Upper lobe of right lung (tissue), 1 donor: ENCODE measurements around the gene DQX1. TPM values are rescaled to one million over a fixed set of nuclear protein-coding genes. Genes with fewer than 3 reads are reported as not detected.

Experiments
- ATAC-seq: fragments of 200-7000 bp; cut with Tn5 transposase; one replicate; pipeline ENCODE4 v1.9.1; 2020; ENCODE audit warnings: mild to moderate bottlenecking, moderate library complexity
- DNase-seq: peaks from one replicate; pipeline ENCODE4 v3.0.0-alpha.2; 2020
- H3K27ac ChIP-seq: fragments of 200-600 bp; one replicate; pipeline ENCODE4 v1.8.0; 2022
- H3K27me3 ChIP-seq: fragments of 200-600 bp; one replicate; pipeline ENCODE4 v1.8.0; 2022; ENCODE audit warnings: mild to moderate bottlenecking
- H3K36me3 ChIP-seq: fragments of 200-600 bp; one replicate; pipeline ENCODE4 v1.8.0; 2022
- H3K4me1 ChIP-seq: fragments of 200-600 bp; one replicate; pipeline ENCODE4 v1.8.0; 2022
- H3K4me3 ChIP-seq: fragments of 200-600 bp; one replicate; pipeline ENCODE4 v1.8.0; 2022; ENCODE audit warnings: mild to moderate bottlenecking
- H3K9me3 ChIP-seq: fragments of 200-600 bp; one replicate; pipeline ENCODE4 v1.8.0; 2022
- CTCF ChIP-seq: fragments of 200-600 bp; IDR thresholded peaks from one replicate; pipeline ENCODE4 v1.8.0; 2022; ENCODE audit warnings: antibody characterized with exemption
- intact Hi-C: fragments of 100-400 bp; cut with DNase I; formaldehyde crosslinking; loops from one replicate; pipeline ENCODE4 v1.11.0; 2022
- total RNA-seq: library from RNA; stranded (reverse); fragmentation: NEBNext Ultra II Directional; extraction: Animal tissue kit (Norgen Biotek cat#: 25700); gene quantifications from one replicate; pipeline ENCODE4 v1.2.1, GENCODE V29; 2021
- donor health status: DM: no; HTN: yes; CAD: no; lungs with severe emphysema.

DQX1 gene
- total RNA-seq, 1 donor from 2014 or later = not detected

DNA sequence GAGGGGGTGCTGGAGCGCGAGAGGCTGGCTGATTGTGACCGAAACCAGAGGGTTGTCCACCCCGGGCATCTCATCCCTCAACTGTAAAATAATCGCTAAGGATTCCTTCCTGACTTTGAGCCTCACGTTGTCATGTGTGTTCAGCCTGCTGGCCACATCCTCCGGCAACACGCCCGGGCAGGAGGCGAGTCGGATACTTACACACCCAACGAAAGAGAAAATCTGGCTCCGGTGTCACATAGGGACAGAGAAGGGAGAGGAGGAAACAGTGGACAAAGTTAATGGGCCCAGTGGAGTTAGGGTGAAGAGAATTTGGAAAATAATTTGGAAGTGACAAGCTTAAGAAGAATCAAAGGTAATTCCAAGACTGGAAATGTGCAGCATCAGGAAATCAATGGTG is 9.4 kb downstream of the DQX1 start:
- Histone ChIP-seq H3K27ac (no peak overlapping the region), H3K36me3 (no peaks in the 10 kb centered on the region), H3K9me3 (no peaks in the 10 kb centered on the region), H3K27me3 (peaks cover 89% of the 10 kb centered on the region), H3K4me3 (peak overlapping the region; percentile 38), H3K4me1 (peaks cover 14% of the 10 kb centered on the region)
- ATAC-seq (no peak), DNase-seq (no peak)
- intact Hi-C loops = no loop called here
- no peak for TF ChIP-seq CTCF

- no peak for TF ChIP-seq CTCF
- ATAC-seq = peak; percentile 82
- Histone ChIP-seq H3K27ac (no peak overlapping the region), H3K9me3 (no peaks in the 10 kb centered on the region), H3K36me3 (no peaks in the 10 kb centered on the region), H3K27me3 (peaks cover 94% of the 10 kb centered on the region), H3K4me3 (peak overlapping the region; percentile 38), H3K4me1 (peaks cover 14% of the 10 kb centered on the region)
- intact Hi-C loops = no loop called here
- peak; percentile 83 for DNase-seq
Observed at GRCh38 chr2:74515981-74516633, 9.9 kb downstream of the DQX1 start.

DNA sequence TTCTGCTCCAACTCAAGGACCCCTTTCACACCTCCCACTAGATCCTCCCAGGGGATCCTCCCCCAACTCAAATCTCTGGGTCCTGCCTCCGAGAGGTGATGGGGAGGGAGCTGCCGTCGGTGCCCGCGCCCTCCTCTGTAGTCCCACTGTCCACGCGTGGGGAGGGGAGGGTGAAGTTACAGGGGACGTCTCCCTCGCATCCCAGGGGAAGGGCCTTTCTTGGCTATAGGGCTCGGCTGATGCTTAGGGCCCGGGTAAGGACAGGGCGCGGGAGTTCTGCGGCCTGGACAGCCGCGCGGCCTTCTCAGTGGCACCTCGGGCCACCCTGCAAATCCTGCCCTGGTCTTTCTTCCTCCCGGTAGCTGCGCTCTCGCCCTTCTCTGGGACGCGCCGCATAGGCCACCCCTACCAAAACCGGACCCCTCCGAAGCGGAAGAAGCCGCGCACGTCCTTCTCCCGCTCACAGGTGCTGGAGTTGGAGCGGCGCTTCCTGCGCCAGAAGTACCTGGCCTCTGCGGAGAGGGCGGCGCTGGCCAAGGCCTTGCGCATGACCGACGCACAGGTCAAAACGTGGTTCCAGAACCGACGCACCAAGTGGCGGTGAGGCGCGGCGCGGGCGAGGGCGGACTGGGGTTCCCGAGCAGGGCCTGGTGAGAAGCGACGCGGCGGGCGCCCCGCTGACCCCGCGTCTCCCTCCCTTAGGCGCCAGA is 10.6 kb downstream of the DQX1 start:
- TF ChIP-seq CTCF = no peak
- Histone ChIP-seq H3K4me1 (peaks cover 14% of the 10 kb centered on the region), H3K27ac (no peak overlapping the region), H3K27me3 (peaks cover 98% of the 10 kb centered on the region), H3K4me3 (peak overlapping the region; percentile 38), H3K9me3 (no peaks in the 10 kb centered on the region), H3K36me3 (no peaks in the 10 kb centered on the region)
- peak; percentile 35 for ATAC-seq
- intact Hi-C loops = no loop called here
- peak; percentile 72 for DNase-seq

- H3K4me3 ChIP-seq = no peak within 1 kb of the TSS
- H3K36me3 ChIP-seq = no peaks in the 10 kb centered on the region
- no peaks in the 10 kb centered on the region for H3K9me3 ChIP-seq
- no peak within 1 kb of the TSS for H3K27ac ChIP-seq
- no peak for TF ChIP-seq CTCF
- H3K4me1 ChIP-seq = peaks cover 14% of the 10 kb centered on the region
- intact Hi-C loops = no loop called here
- DNase-seq = no peak
- peaks cover 92% of the 10 kb centered on the region for H3K27me3 ChIP-seq
- no peak for ATAC-seq
Observed at GRCh38 chr2:74514368-74515270, 11.4 kb downstream of the DQX1 start, which contains the start of gene TLX2. Gene TLX2 (plus strand): TSS chr2:74514450. CDS start chr2:74514807, 357 bp downstream.

- ATAC-seq = no peak
- DNase-seq = no peak
- Histone ChIP-seq H3K9me3 (no peaks in the 10 kb centered on the region), H3K4me1 (peaks cover 14% of the 10 kb centered on the region), H3K27ac (no peak overlapping the region), H3K36me3 (no peaks in the 10 kb centered on the region), H3K27me3 (peaks cover 83% of the 10 kb centered on the region), H3K4me3 (no peak overlapping the region)
- no peak for TF ChIP-seq CTCF
- intact Hi-C loops = no loop called here
Observed at GRCh38 chr2:74513605-74514367, 12.2 kb downstream of the DQX1 start.
